Upper lobe of left lung (tissue), 6 donors: ENCODE measurements around the gene PRKCA. TPM values are rescaled to one million over a fixed set of nuclear protein-coding genes. Genes with fewer than 3 reads are reported as not detected.

ENCODE experiments used
- ATAC-seq, 2 donors: fragments of 200-7000 bp; cut with Tn5 transposase; one replicate each; pipeline ENCODE4 v1.9.1; 2022; ENCODE audit warnings: mild to moderate bottlenecking in 2 of 2, moderate library complexity in 2 of 2; ENCODE audit not compliant: low FRiP score in 2 of 2
- DNase-seq, 2 donors: peaks; one replicate each; pipeline ENCODE4 v3.0.0-alpha.2; 2019 to 2020
- H3K27ac ChIP-seq, 4 donors: fragments of 200-600 bp; sonication (generic); one replicate each; pipeline ENCODE4 v1.5.1; 2016 to 2019
- H3K27me3 ChIP-seq, 4 donors: fragments of 200-600 bp; sonication (generic); one replicate each; pipeline ENCODE4 v1.5.1; 2017 to 2019
- H3K36me3 ChIP-seq, 4 donors: fragments of 200-600 bp; sonication (generic); one replicate each; pipeline ENCODE4 v1.5.1; 2016 to 2019
- H3K4me1 ChIP-seq, 4 donors: fragments of 200-600 bp; sonication (generic); one replicate each; pipeline ENCODE4 v1.5.1; 2018 to 2019
- H3K4me3 ChIP-seq, 4 donors: fragments of 200-600 bp; sonication (generic); one replicate each; pipeline ENCODE4 v1.5.1; 2017 to 2019; ENCODE audit warnings: mild to moderate bottlenecking in 2 of 4, moderate library complexity in 1 of 4
- H3K9me3 ChIP-seq, 4 donors: fragments of 200-600 bp; sonication (generic); one replicate each; pipeline ENCODE4 v1.5.1; 2018 to 2019
- CTCF ChIP-seq, 6 experiments: fragments of 450-650 bp in 4 of 6; fragments of 200-600 bp in 2 of 6; sonication (generic) in 2 of 6; IDR thresholded peaks; one replicate each; pipeline ENCODE4 v1.5.1; 2016 to 2019; ENCODE audit warnings: antibody characterized with exemption in 6 of 6
- EP300 ChIP-seq, 4 donors: sonication (generic); formaldehyde crosslinking; IDR thresholded peaks; one replicate each; pipeline ENCODE4 v1.5.1; 2017; ENCODE audit warnings: antibody characterized with exemption in 4 of 4, control low read depth in 2 of 4
- POLR2A ChIP-seq, 4 donors: fragments of 450-650 bp; IDR thresholded peaks; one replicate each; pipeline ENCODE4 v1.5.1; 2016 to 2017; ENCODE audit warnings: antibody characterized with exemption in 4 of 4, mild to moderate bottlenecking in 2 of 4
- POLR2AphosphoS5 ChIP-seq, 2 donors: sonication (generic); formaldehyde crosslinking; IDR thresholded peaks; one replicate each; pipeline ENCODE4 v1.5.1; 2017; ENCODE audit warnings: antibody characterized with exemption in 2 of 2
- WGBS, 2 donors: methylation state at CpG; one replicate each; pipeline ENCODE4 v1.1.5; 2017 to 2018; 5-methylcytosine and 5-hydroxymethylcytosine counted together
- total RNA-seq, 6 donors: library from RNA; depleted of rRNA in 4 of 6; stranded (reverse); fragments of >200 nt in 4 of 6; gene quantifications; one replicate each; pipeline versions ENCODE4 v1.1.0 to v1.2.1, GENCODE V29; 2016 to 2021
- donor health status: DM: no; HTN: no; CAD: no; lungs with moderate emphysema.
- donor health status: DM: no; HTN: yes; CAD: no; lungs with severe emphysema.

Gene PRKCA
- total RNA-seq, 6 donors from 2014 or later = 10.9 to 29.3 (median 18.0) TPM

DNA sequence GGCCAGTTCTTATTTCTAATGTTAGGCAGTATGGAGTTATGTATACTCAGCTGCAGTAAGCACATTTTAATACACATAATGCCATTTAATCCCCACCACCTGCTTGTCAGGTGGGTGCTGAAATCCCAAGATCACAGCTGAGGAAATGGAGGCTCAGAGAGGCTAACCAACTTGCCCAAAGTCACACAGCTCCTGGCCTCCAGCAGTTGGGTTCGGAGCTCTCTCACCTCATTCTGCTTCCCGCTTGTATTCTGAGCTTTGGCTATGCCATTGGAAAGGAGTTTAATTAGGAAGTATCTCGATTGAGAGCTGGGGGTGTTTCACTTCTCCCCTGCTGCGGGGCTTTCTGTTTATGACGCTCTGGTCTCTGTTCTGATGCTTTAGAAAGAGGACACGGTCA lies 459.9 kb downstream of the PRKCA start:
- no peak overlapping the region for H3K4me3 ChIP-seq
- H3K27me3 ChIP-seq = no peaks in the 10 kb centered on the region
- no peaks in the 10 kb centered on the region for H3K36me3 ChIP-seq
- TF ChIP-seq POLR2A (IDR thresholded peaks at IDR 0.05) = no peak
- no peaks in the 10 kb centered on the region for H3K9me3 ChIP-seq
- no peak overlapping the region for H3K27ac ChIP-seq
- WGBS, 2 donors = 86 to 89% methylated on average over 6 of the region's 6 CpGs
- ATAC-seq (no peak), DNase-seq (no peak)
- H3K4me1 ChIP-seq = no peaks in the 10 kb centered on the region

DNA sequence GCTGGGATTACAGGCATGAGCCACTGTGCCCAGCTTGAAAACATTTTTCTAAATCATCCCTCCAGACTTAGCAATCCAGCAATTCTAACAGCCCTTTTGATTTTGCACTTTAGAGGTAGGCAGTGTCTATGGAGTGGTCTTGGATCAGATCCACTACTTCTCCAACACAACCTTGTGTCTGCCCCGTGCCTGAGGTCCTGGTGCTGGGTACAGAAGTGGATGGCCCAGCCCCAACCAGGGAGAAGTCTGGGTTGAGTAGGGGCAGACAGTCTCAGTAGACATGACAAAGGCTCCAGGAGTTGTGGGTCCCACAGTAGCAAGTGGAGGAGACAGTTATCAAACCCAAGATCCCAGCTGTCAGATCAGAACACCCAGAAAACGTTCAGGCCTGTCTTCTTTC lies 460.6 kb downstream of the PRKCA start:
- 61 to 70% methylated on average over 2 of the region's 2 CpGs for WGBS, 2 donors
- Histone ChIP-seq H3K9me3 (no peaks in the 10 kb centered on the region), H3K4me1 (no peaks in the 10 kb centered on the region), H3K27me3 (no peaks in the 10 kb centered on the region), H3K4me3 (no peak overlapping the region), H3K36me3 (no peaks in the 10 kb centered on the region), H3K27ac (no peak overlapping the region)
- ATAC-seq (no peak), DNase-seq (no peak)
- no peak for TF ChIP-seq CTCF (IDR thresholded peaks at IDR 0.05)
- TF ChIP-seq POLR2AphosphoS5 (IDR thresholded peaks at IDR 0.05) = no peak
- TF ChIP-seq EP300 (IDR thresholded peaks at IDR 0.05) = no peak
- no peak for TF ChIP-seq POLR2A (IDR thresholded peaks at IDR 0.05)

DNA sequence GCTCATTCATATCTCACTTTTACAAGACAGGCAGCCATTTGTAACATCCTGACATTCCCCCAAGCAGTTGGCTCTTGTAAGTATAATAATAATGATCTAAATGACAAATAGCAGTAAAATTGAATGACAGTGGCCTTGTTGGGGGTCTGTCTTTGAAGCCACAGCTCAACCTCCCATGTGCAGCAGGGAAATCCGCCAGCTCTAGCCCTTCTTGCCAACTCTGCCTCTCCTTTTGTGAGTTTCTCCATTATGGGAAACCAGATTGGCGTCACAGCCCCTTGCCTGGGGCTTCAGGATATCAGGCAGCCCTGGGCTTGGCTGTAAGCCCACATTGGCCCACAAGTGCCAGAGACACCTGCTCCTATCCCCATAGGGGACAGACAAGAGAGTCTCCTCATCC lies 462.1 kb downstream of the PRKCA start:
- H3K4me1 ChIP-seq = no peaks in the 10 kb centered on the region
- H3K9me3 ChIP-seq = no peaks in the 10 kb centered on the region
- DNase-seq (no peak), ATAC-seq (no peak)
- H3K4me3 ChIP-seq = no peak overlapping the region
- no peaks in the 10 kb centered on the region for H3K27me3 ChIP-seq
- H3K27ac ChIP-seq = no peak overlapping the region
- WGBS, 2 donors = 90 to 96% methylated on average over 2 of the region's 2 CpGs
- H3K36me3 ChIP-seq = no peaks in the 10 kb centered on the region
- TF ChIP-seq CTCF (IDR thresholded peaks at IDR 0.05) (no peak), EP300 (IDR thresholded peaks at IDR 0.05) (no peak)

GRCh38 chr17:66767154-66767933 lies 464.9 kb downstream of the PRKCA start:
- no peak overlapping the region for H3K27ac ChIP-seq
- DNase-seq (no peak), ATAC-seq (no peak)
- TF ChIP-seq CTCF (IDR thresholded peaks at IDR 0.05) (no peak), EP300 (IDR thresholded peaks at IDR 0.05) (no peak), POLR2AphosphoS5 (IDR thresholded peaks at IDR 0.05) (no peak), POLR2A (IDR thresholded peaks at IDR 0.05) (no peak)
- H3K9me3 ChIP-seq = no peaks in the 10 kb centered on the region
- no peaks in the 10 kb centered on the region for H3K4me1 ChIP-seq
- no peak overlapping the region for H3K4me3 ChIP-seq
- WGBS, 2 donors = 91 to 98% methylated on average over 3 of the region's 3 CpGs
- H3K36me3 ChIP-seq = no peaks in the 10 kb centered on the region
- no peaks in the 10 kb centered on the region for H3K27me3 ChIP-seq

GRCh38 chr17:66769911-66770310 lies 467.5 kb downstream of the PRKCA start:
- ATAC-seq = no peak
- TF ChIP-seq EP300 (IDR thresholded peaks at IDR 0.05) = no peak
- TF ChIP-seq POLR2AphosphoS5 (IDR thresholded peaks at IDR 0.05) = no peak
- TF ChIP-seq CTCF (IDR thresholded peaks at IDR 0.05) = no peak
- no peak for TF ChIP-seq POLR2A (IDR thresholded peaks at IDR 0.05)
- no peak overlapping the region for H3K27ac ChIP-seq
- DNase-seq = no peak
- H3K36me3 ChIP-seq = no peaks in the 10 kb centered on the region
- no peak overlapping the region for H3K4me3 ChIP-seq
- no peaks in the 10 kb centered on the region for H3K4me1 ChIP-seq
- no peaks in the 10 kb centered on the region for H3K9me3 ChIP-seq
- 61 to 69% methylated on average over 1 of the region's 1 CpG for WGBS, 2 donors
- no peaks in the 10 kb centered on the region for H3K27me3 ChIP-seq
